Measurements from ENCODE around the gene XRRA1. TPM values are rescaled to one million over a fixed set of nuclear protein-coding genes. Genes with fewer than 3 reads are reported as not detected.

The XRRA1 gene
- total and polyA plus RNA-seq, 2 of the 4 experiments (the other 2 are of a cell fraction): 5.4 to 6.3 TPM

GRCh38 chr11:74950374-74950969 is 1.6 kb upstream of the XRRA1 start:
- H3K4ac ChIP-seq (ENCODE audit: low read depth, low read length): no peak overlapping the region
- no peak overlapping the region for H4K8ac ChIP-seq (ENCODE audit: low read depth in 2 of 2, low read length in 2 of 2)
- H3K23ac ChIP-seq (ENCODE audit: low read depth, low read length): peak overlapping the region; percentile 53; the same call in 1 of the 2 replicates
- no peak overlapping the region for H3K4me3 ChIP-seq (ENCODE audit: insufficient read depth, low read depth, low read length)
- peaks cover 3% of the 10 kb centered on the region for H3K4me1 ChIP-seq (ENCODE audit: control insufficient read depth, insufficient read depth, low read length)
- H2AFZ ChIP-seq (replicated peaks; ENCODE audit: low read length, poor library complexity): no peak overlapping the region
- POLR2A ChIA-PET (ENCODE audit: unreplicated experiment): no interaction called here
- no peak for DNase-seq
- H2BK15ac ChIP-seq (ENCODE audit: low read depth, low read length): 0 out of 3 replicates have a peak overlapping the region, but pooled peaks have one; percentile 16
- H2AK9ac ChIP-seq (replicated peaks; ENCODE audit: low read depth, low read length, poor library complexity): no peak overlapping the region
- peak overlapping the region; percentile 84 for H3K4me2 ChIP-seq (ENCODE audit: low read depth, low read length)
- H4K91ac ChIP-seq (ENCODE audit: insufficient read depth, low read depth, low read length): no peak overlapping the region
- no peak overlapping the region for H3K18ac ChIP-seq (ENCODE audit: low read depth, low read length)
- peak overlapping the region; percentile 40; the same call in 1 of the 2 replicates for H2AK5ac ChIP-seq (ENCODE audit: low read depth, low read length)
- dilution Hi-C loops (cut with HindIII; ENCODE audit: low sequenced_read_pairs, unreplicated experiment) (no loop called here), in situ Hi-C loops (cut with MboI; ENCODE audit: low sequenced_read_pairs) (no loop called here), intact Hi-C loops (cut with micrococcal nuclease) (no loop called here)
- H3K27me3 ChIP-seq (ENCODE audit: control insufficient read depth, insufficient read depth, low read length): no peaks in the 10 kb centered on the region
- CTCF ChIA-PET: no interaction called here
- TF ChIP-seq CTCF (conservative IDR thresholded peaks at IDR 0.05; ENCODE audit: low read depth, low read length) (no peak), RAD21 (IDR thresholded peaks at IDR 0.05; ENCODE audit: low read length) (no peak)
- H3K27ac ChIP-seq (ENCODE audit: insufficient read depth, low read length): no peak overlapping the region
- H3K36me3 ChIP-seq (ENCODE audit: control insufficient read depth, insufficient read depth, low read length): peaks cover 2% of the 10 kb centered on the region; the same call in 1 of the 2 replicates
- H3K9me1 ChIP-seq (ENCODE audit: insufficient read depth, low read length): peaks cover 6% of the 10 kb centered on the region
- no peak overlapping the region for H2BK20ac ChIP-seq (ENCODE audit: low read depth, low read length)
- H3K9ac ChIP-seq (ENCODE audit: low read depth, low read length): 0 out of 2 replicates have a peak overlapping the region, but pooled peaks have one; percentile 94
- H3K56ac ChIP-seq (ENCODE audit: extremely low read depth, insufficient read depth, low read length): no peak overlapping the region
- H3K14ac ChIP-seq (replicated peaks; ENCODE audit: low read depth, low read length): no peak overlapping the region
- no CpG with 5 or more reads among the region's 2 CpGs for WGBS, 2 experiments (ENCODE audit: extremely low coverage in 2 of 2, insufficient read length in 1 of 2)
- H4K20me1 ChIP-seq (ENCODE audit: insufficient read depth, low read length): peaks cover 43% of the 10 kb centered on the region; the same call in 1 of the 2 replicates
- H3K9me3 ChIP-seq (ENCODE audit: control insufficient read depth, insufficient read depth, low read length): no peaks in the 10 kb centered on the region
- H2BK120ac ChIP-seq (ENCODE audit: low read depth, low read length): no peak overlapping the region
- no TSS peak for BruUV-seq (replicated peaks)
- peaks cover 4 to 51% of the 10 kb centered on the region in 2 experiments; a peak in 3 of 4 replicates for H3K79me1 ChIP-seq (ENCODE audit: low read depth in 1 of 2, low read length in 2 of 2)
- H2BK5ac ChIP-seq (ENCODE audit: low read depth, low read length, poor library complexity, severe bottlenecking): no peak overlapping the region
- no peak for ATAC-seq (ENCODE audit: low read depth)
- H4K5ac ChIP-seq (ENCODE audit: low read depth, low read length): no peak overlapping the region
